AG09309 (cell line): ENCODE measurements around the gene YEATS2.

Experiments
- DNase-seq: peaks from one replicate; pipeline ENCODE4 v3.0.0-alpha.2; 2010; ENCODE audit warnings: low read depth
- H3K4me3 ChIP-seq: 2 replicates; pipeline ENCODE4 v1.5.1; 2011; ENCODE audit warnings: mild to moderate bottlenecking, low read depth, low read length, moderate library complexity; ENCODE audit not compliant: control insufficient read depth
- CTCF ChIP-seq: IDR thresholded peaks from 2 replicates; pipeline ENCODE4 v1.5.1; 2011; ENCODE audit warnings: mild to moderate bottlenecking, low read depth, low read length, inconsistent platforms; ENCODE audit not compliant: insufficient read depth, control insufficient read depth; ENCODE audit errors: missing control alignments

The YEATS2 gene

DNA sequence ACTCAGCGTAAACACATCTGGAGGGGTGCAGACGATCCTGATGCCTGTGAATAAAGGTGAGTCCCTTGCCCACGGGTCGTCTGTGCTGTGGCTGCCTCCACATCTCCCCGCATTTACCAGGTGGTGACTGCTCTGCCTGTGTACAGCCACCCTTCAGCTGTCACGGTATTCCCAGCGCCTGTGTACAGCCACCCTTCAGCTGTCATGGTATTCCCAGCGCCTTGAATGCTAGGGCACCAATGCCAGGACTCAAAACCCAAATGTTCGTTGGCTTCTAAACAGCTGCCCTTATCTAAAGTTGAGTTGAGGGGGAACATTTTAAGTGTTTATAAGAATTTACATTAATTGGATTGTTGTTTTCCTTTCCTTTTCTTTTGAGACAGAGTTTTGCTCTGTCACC lies 100.4 kb downstream of the YEATS2 start:
- no peak overlapping the region for H3K4me3 ChIP-seq
- no peak for DNase-seq
- no peak for TF ChIP-seq CTCF

- DNase-seq = no peak
- H3K4me3 ChIP-seq = no peak overlapping the region
- no peak for TF ChIP-seq CTCF
Observed at GRCh38 chr3:183799461-183799860, 101.9 kb downstream of the YEATS2 start.

GRCh38 chr3:183800243-183800863 lies 102.8 kb downstream of the YEATS2 start:
- no peak for TF ChIP-seq CTCF
- no peak overlapping the region for H3K4me3 ChIP-seq
- no peak for DNase-seq

DNA sequence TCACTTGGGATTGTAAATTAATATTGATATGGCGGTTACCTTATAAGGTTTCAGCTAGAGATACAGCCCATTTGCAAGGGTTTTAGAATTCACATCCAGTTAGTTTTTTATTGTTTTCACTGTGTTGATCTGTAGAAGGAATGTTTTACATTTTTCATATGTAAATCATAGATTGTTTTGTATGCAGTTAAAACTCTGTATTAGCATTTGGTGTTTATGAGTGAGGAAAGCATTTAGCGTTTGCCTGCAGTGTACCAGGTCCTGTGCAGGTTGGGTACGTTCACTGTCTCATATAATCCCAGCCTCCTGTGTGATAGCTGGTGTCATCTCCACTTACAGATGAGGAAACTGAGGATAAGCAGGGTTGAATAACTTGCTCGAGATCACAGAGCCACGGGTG lies 104.0 kb downstream of the YEATS2 start:
- no peak for DNase-seq
- no peak overlapping the region for H3K4me3 ChIP-seq
- TF ChIP-seq CTCF = no peak

GRCh38 chr3:183802989-183803388 lies 105.4 kb downstream of the YEATS2 start:
- TF ChIP-seq CTCF = no peak
- no peak for DNase-seq
- no peak overlapping the region for H3K4me3 ChIP-seq

DNA sequence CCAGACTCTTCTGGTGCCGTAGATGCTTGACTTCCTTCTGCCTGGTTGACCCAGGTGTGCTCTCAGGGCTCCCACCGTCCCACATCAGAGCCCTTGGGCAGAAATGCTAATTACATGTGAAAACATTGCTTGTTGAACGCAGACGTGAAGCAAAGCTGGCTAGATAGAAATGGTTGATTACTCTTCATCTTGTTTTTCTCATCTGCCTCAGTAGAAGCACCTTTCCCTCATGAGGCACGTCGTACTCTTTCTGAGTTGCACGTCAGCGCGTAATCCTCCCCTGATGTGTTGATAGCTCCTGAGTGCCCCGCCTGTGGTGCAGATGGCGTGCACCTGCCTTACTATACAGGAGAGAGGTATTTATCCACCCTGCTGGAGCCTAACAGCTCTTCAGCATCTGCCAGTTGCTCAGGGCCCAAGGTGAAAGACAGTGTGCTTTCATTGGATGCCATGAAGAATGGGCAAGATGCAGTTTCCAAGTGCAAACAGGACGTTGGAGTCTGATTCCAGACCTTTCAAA lies 109.7 kb downstream of the YEATS2 start:
- no peak for TF ChIP-seq CTCF
- DNase-seq = no peak
- no peak overlapping the region for H3K4me3 ChIP-seq

DNA sequence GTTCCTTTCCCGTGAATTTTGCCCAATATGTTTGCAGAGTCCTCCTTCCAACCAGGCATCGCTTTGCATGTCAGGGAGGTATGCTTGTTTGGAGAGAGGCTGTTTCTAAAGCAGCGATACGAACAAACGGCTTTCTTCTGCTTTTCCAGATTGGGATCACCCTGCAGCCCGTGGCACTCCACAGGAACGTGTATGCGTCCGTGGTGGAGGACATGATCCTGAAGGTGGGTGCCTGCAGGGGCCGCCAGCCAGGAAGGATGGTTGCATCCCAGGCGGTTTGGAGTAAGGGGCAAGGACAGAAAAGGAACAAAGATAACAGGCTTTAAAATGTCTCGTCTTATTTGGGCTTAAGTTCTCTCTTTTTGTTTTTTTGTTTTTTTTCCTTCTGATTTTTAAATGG lies 110.3 kb downstream of the YEATS2 start:
- H3K4me3 ChIP-seq = no peak overlapping the region
- TF ChIP-seq CTCF = no peak
- DNase-seq = no peak
